PC-9 (cell line): ENCODE data around the gene MGAT5.

ENCODE experiments used
- CTCF ChIP-seq: fragments of 200-600 bp; sonication (generic); conservative IDR thresholded peaks from 2 replicates; pipeline ENCODE4 v1.6.1; 2017; ENCODE audit warnings: mixed run types, antibody characterized with exemption, mild to moderate bottlenecking, moderate library complexity
- EZH2 ChIP-seq: fragments of 200-600 bp; sonication (generic); IDR thresholded peaks from 2 replicates; pipeline ENCODE4 v1.8.0; 2017; ENCODE audit warnings: antibody characterized with exemption, low read depth

GRCh38 chr2:134348760-134349159, 94.9 kb downstream of the MGAT5 start:
- no peak for TF ChIP-seq CTCF
- no peak for TF ChIP-seq EZH2
